HG03135 (cell line): ENCODE data around the gene QRICH2.
"Not testable (repeated sequence)": the region's sequence is repeated elsewhere in the genome, so short reads cannot be mapped to it uniquely, and the experiment has no call there.

Source experiments
- ATAC-seq: cut with Tn5 transposase; IDR thresholded peaks from one replicate; pipeline ENCODE4 v1.9.1; 2021; ENCODE audit warnings: mild to moderate bottlenecking, moderate library complexity; ENCODE audit not compliant: unreplicated experiment

The QRICH2 gene

GRCh38 chr17:76278268-76278908 lies 29.7 kb downstream of the QRICH2 start:
- no peak for ATAC-seq

DNA sequence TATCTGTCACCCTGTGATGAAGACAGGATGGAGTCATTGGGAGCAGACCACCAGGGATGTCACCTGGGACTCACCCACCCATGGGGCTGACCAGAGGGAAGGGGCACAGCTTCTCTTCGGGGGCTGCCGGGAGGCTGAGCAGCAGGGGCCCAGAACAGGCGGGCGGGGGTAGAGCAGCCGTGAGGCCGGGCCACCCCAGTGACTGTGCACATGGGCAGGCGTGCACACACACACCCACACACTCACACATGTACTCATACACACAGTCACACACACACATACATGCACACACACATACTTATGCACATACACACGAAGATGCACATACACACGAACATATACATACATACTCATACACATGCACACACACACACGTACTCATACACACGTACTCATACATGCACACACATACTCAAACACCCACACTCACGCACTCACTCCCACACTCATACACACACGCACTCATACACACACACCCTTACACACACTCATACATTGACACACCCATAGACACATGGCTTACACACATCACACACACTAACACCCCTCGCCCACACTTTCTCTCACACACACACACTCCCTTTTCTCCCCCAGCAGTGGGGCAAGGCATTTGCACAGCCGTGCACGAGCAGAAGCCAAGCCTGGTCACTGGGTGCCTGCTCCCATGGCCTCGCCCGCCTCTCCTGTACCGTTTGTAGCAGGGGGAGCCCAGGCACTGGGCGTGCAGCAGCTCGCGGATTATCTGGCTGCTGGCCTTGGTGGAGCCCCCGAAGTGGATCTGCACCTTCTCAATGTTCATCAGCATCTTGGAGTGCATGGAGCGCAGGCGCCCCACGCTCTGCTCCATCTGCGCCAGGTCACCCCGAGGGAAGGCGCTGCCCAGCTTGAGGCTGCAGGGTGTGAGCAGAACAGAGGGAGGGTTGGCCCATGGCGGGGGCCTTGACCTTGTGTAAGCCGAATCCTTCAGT lies 30.5 kb downstream of the QRICH2 start:
- no peak for ATAC-seq

DNA sequence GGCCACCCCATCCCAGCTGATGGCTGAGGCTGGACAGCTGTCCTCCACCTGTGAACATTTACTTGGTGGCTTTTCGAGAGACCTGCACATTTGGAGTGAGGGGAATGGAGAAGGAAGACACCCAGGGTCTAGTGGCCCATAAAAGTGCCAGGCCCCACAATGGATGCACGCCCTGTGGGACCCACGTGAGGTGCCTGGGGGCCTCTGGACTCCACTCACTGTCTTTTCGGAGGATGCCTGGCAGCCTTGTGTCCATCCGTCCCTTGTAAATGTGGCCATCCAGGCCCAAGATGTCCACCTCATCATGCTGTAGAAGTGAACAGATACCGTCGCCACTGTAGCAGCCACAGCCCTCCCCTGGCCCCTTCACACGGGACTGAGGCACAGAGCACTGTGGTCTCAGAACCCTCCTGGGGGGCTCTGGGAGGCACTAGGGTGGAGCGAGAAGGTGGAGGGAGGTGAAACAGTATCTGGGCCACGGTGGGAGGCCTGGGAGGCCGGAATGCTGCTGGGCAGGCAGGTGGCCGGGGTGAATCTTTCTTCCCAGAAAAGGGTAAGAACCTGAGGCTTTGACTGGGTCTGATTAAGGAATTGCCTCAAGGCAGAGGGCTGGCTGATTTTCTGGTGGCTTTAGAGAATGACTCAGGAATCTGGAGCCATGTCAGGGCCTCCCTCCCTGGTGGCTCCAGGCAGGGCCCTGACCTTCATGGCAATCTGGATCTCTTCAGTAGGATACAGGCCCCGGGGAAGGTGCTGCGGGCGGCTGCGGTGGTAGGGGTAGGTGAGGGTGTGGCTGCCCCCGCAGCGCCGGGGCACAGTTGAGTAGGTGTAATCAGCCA lies 31.4 kb downstream of the QRICH2 start:
- no peak for ATAC-seq

- ATAC-seq = no peak
These were observed 32.0 kb downstream of the QRICH2 start for GRCh38 chr17:76276069-76276431.

DNA sequence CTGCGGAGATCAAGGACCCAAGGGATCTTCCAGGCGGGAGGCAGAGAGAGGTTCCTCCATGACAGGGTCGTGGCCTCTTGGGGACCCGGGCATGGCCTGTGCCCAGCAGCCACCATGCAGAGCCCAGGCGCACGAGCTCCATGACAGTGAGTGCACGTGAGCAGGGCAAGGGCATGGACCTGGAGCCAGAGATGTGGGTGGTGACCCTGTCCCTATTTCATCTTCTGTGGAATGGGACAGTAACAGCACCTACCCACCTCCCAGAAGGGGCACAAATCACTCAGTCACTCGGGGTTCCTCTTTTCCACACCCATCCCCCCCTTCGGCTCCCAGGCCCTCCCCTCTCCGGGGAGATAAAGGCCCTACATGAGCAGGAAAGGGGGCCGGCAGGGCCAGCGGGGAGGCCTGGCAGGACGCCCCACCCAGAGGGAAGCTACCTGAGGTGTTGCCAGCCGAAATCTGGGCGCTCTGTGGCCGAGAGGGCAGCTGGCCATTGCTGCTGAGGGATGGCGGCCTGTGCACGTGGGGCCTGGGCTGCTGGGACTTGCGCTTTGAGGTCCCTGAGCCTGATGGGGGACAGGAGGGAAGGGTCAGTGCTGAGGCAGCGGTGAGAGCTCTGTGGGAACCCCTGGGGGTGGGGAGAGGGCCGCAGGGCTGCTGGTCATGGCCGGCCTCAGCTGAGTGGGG lies 32.6 kb downstream of the QRICH2 start:
- no peak for ATAC-seq

- ATAC-seq = no peak
These were observed 33.7 kb downstream of the QRICH2 start for GRCh38 chr17:76274112-76274956.

DNA sequence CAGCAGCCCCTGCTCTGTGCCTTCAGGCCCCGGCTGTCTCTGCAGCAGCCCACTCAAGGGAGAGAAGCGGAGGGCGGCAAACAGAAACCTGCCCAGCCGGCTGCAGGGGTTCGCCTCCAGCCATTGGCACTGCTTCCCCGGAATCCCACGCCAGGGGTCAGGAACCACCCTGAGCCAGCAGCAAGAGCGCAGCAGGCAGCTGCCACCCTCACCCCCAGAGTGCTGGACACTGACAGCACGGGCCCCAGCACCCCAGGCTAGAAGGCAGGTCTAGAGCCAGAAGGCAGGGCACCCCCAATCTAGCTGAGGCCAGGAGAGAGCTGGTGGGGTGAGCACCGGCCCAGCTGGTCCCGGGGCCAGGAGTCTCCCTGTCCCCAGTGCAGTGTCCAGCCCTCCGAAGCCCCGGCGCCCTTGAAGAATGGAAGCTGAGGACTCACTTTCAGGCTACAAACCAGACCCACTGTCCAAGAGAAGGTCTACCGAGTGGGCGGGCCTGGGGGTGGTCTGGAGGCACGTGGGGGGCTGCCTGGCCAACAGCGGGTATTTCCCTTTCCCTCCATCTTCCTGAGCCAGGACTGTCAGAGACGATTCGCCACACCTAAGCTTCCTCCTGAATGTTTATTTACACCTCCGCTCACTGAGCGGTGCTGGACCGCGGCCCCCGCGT lies 34.5 kb downstream of the QRICH2 start:
- no peak for ATAC-seq

GRCh38 chr17:76272541-76273444 lies 35.3 kb downstream of the QRICH2 start:
- ATAC-seq = peak; percentile 11

DNA sequence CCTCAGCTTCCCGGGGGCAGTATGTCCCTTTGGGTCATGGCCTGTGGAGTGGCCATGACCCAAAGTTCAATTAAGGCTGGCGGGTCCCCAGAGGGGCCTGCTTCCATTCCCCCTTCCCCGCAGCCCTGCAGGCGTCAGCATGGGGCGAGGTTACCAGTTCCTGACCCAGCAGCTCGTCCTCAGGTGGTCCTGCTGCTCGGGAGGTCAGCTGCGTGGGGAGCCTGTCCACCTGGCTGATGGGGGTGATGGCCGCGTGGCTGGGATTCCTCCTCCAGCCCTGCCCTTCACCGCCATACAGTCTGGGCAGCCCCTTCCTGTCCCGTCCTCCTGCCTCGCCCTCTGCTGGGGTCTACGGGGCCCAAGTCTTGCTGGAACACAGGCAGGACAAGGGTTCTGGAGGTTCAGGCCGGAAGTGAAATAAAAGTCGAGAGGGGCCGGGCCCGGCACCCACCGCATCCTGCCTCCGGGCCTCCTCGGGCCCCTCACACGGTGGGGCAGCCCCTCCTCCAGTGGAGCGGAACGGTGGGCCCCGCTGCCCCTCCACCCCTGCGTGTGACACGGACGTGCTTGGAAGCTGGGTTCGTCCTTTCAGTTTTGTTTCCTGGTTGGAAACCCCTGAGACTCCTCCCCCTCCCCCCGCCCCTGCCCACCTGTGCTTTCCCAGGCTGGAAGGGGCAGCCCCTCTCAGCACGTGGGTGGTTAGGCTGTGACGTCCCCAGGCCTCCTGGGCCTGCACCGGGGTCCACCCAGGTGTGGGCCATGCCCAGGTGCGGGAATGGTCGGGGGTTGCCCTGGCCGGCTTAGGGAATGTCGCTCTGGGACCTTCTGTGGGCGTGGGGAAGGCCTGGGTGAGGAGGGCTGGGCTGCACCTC lies 36.2 kb downstream of the QRICH2 start:
- peak; percentile 54 for ATAC-seq

- ATAC-seq = no peak
These were observed 37.1 kb downstream of the QRICH2 start for GRCh38 chr17:76270770-76271668.

GRCh38 chr17:76270127-76270592 lies 37.9 kb downstream of the QRICH2 start:
- no peak for ATAC-seq

GRCh38 chr17:76268991-76269981 lies 38.8 kb downstream of the QRICH2 start:
- no peak for ATAC-seq

DNA sequence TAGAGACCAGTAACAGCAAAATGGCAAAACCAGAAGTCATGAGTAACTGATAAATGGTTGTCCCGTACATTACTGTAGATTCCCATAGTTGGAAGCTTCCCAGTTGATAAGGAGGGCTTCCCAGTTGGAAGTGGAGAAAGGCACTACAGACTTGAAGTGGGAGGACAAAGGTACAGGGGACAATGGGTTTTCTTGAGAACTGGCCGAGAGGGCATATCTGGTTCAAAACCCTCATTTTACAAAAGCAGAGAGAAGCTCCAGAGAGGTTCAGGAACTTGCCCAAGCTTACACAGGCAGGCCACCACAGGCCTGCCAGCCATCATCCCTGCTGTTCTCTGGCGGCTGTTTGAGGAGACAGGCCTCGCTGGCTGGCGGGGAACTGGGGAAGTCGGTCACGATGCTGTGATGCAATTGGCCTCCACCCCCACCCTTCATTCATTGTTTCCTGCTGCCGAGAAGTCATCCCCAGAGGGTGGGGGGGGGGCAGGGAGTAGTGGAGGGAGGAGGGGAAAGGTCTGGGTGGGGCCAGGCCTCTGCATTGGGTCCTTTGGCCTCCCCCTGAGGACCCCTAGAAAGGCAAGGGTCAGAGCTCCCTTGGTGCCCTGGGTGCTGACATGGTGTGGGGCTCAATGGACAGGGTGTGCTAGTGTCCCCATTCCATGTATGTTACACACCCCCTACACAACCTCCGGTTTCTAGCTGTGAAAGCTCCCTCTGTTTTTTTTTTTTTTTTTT lies 39.9 kb downstream of the QRICH2 start:
- no peak for ATAC-seq

GRCh38 chr17:76267581-76268001 lies 40.5 kb downstream of the QRICH2 start:
- not testable (repeated sequence) for ATAC-seq
